HG03342 (cell line): ENCODE data around the gene DCN.

ENCODE experiments used
- ATAC-seq: cut with Tn5 transposase; IDR thresholded peaks from one replicate; pipeline ENCODE4 v1.9.1; 2021; ENCODE audit warnings: mild to moderate bottlenecking, moderate library complexity; ENCODE audit not compliant: unreplicated experiment

DCN gene

DNA sequence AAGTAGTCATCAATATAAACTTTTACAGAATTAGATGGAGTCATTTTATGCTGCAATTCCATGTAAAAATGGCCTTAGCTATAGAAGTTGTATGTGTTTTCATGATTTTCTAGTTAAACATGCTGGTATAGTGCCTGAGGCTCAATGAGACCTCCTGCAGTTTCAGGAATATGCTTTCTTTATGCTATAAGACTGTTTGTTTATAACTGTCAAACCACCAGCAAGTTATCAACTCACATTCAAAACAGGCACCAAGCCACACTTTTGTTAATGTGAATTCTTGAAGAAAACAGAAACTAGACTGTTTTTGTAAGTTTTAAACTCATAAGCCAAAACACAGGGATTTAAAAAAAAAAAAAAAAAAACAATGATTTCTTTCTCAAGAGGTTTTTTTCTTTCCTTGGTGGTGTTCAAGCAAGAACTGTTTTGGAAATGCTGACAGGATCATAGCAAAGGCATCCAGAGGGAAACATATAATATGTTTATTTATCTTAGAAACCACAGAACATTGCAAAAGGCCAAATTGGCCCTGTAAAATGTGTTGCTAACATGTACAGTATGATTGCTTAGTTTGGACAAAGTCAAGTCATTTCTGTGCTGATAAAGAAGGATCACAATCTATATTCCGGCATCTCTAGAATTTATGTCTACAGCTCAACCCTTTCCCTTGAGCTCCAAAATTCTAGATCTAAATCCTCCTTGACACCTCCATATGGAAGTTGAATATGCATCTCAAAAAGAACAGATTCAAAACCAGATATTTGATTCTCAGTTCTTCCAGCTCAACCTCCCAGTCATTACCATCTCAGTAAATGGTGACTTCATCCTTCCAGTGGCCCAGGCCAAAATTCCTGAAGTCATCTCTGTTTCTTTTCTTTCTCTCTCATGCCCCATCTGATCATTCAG, 42.3 kb downstream of the DCN start:
- ATAC-seq = no peak

DNA sequence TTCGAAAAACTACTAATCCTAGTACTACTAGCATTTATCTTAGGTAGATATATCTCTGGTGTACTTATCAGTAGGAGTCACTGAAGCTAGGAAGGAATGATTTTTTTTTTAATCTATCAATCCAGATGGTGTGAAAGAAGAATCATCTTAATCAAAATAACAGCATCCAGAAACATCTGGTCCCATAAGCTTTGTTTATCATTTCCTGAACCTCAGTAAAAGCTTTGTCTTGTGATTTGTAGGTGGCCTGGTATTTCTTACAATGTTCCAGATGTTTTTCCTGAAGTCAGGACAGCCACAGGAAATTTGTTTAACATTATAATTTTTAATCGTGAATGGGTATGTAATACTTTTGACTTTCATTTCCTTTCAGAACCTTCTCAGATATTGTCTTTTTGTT, 43.3 kb downstream of the DCN start:
- no peak for ATAC-seq

DNA sequence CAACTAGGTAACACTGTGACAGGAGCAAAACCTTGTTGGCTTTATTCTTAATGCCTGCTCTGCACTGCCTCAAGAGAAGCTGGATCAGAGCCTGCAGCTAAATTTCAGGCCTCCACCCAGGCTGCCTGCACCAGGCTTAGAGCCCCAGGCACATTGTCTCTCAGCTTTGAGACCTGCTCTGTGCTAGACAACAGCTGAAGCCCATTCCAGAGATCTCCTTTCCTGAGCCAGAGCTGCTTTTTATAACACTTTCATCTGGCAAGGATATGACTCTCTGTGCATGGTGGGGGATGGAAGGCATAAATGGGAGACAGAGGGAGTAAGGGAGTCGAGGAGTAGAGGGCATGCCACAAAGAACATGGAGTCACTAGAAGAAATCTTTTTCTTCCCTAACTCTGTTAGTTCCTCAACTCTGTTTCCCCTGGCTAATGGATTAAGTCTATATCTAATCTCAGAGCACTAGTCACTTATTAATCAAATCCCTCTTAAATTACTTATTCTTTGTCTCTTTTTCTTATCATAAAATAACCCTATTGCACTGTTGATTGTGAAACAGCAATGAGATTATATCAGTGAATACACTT, 44.2 kb downstream of the DCN start:
- no peak for ATAC-seq

DNA sequence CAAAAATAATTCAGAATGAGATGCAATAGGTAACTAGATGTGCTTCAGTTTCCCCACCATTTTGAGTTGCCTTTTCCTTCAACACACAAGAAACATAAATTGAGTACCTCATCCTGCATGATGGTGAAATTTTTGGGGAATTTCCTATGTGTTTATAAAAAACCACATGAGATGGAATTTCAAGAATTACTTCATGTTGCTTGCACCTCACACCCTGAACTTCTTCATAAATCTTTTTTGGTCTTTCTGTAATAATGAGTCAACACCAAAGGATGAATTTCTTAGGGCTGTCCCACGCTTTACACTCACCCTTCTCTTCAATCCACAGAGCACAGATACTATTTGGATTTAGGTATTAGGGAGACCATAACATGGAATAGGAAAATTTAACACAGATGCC, 48.7 kb downstream of the DCN start:
- ATAC-seq = no peak

DNA sequence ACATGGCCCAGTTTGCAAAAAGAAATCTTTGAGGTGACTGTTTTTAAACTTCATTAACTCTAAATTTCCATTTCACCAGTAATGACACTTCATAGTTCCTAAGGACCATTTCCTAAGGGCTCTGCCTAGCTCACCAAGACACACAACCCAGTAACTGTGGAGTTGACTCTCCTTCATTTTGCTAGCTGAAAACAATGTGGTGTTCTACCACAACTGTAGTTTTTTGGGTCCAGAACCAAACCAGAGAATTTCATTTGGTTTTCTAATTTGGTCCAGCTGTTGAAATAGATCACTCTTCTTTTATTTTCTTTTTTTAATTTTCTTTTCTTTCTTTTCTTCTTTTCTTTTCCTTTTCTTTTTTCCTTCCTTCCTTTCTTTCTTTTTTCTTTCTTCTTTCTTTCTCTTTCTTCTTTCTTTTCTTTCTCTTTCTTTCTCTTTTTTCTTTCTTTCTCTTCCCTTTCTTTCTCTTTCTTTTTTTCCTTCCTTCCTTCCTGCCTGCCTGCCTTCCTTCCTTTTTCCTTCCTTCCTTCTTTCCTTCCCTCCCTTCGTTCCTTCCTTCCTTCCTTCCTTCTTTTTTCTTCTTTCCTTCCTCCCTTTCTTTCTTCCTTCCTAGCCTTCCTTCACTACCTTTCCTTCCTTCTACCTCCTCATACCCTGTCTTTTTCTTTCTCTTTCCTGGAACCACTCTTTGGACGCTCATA, 52.8 kb downstream of the DCN start:
- ATAC-seq = no peak

DNA sequence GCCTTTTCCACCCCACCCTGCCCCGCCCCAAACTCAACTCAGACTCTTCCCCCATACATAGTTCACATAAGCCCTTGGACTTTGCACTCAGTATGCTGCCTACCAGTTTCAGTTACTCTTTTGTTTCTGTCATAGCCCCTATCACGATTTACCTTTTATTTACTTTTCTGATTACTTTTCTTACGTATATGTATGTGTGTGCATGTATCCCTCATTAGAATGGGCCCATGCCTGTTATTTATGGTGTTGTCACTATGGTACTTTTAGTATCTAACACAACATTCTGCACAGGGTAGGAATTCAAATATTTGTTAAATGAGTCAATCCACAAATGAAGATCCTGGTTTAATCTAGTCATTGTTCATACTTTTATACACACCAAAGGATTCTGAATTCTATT, 54.9 kb downstream of the DCN start:
- ATAC-seq = no peak

DNA sequence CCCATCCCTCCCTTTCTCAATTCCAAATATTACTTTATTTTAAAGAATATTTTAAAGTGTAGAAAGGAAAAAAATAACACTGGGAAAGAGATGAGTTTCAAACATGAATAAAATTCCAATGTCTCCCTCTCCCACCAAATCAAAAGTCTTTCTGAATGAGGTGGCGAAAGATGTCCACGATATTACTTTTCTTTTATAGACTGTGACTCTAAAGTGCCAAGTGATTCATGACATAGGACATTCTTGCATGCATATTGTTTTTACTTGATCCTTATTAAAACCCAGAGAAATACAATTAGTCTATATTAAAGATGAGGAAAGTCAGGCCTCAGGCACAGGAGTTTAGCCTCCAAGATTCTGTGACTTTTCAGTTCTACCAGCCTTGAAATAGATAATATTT, 55.3 kb downstream of the DCN start:
- no peak for ATAC-seq

DNA sequence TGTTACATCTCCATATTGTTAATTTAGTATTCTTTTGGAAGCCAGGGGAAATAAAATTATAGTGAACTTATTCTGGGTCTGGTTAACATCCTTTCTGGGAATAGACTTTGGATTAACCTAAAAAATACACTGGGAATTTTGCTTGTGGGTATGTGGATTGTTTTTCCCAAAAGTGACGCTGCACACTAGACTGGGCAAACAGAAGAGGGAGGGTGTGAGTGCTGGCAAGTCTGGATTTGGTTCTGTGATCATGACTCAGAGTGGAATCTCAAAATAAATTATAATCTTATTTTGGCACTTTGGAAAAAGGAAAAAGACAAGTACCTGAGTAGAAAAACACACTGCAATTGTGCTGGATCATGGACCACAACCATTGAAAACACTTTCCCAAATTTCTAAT, 56.1 kb downstream of the DCN start:
- no peak for ATAC-seq

DNA sequence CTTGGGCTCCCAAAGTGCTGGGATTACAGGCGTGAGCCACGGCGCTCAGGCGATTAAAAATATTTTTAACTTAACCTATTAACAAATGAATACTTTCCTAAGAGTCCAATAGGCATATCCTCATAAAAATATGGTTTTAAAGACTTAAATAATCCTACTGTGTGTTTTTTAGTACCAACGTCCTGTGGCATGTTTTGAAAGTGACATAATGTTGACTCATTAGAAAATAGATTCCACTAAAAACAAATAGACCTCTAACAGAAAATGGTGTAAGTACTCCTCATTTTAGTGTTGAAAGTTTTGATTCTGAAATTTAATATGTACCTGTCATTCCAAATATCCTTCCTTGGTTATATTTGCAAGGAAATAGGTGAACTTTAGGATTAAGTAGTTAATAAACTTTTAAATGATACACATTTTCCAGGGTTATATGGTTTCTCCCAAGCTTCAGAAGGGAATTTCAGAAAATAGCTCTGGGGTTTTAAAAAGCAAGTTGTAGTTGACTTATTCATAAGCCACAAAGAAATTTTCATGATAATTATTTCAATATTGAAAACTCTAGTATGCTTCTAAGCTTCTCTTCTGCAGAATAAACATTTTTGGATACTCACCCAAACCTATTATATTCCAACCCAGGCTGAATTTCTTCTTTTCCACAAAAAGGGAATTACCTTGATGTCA, 59.2 kb downstream of the DCN start:
- ATAC-seq = no peak

DNA sequence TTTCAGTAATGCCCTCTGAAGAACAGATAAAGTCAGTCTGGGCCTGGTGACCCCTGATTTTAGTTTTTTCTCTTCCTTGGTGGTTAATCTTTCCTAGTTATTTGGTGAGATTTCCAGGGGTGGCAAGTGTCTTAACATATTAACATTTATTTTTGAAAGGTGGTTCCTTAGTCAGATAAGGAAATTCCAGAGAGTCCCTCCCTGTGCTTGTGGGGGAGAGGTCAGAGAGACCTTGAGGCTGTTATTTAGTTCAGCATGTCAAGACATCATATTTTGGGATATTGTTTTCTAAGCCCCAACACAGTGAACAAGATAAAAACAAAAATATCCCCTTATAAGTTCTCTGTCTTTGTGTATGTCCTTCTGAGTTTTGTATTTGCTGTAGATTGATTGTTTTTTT, 61.8 kb downstream of the DCN start:
- ATAC-seq = no peak

DNA sequence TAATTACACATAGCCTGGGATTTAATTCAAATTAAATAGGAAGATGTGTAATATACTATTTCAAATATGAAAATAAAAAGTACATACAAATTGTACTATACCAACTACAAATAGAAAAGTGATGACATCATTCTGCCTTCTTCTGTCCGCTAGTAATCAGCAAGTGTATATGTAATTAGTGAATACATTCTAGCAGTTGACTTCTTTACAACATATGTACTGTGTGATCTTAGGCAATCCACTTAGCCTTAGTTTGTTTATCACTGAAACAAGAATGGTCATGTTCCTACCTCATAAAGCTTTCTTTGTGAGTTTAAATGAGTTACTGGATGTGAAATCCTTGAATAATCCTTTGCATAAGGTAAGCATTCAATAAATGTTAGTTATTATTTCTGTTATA, 63.5 kb downstream of the DCN start:
- no peak for ATAC-seq

DNA sequence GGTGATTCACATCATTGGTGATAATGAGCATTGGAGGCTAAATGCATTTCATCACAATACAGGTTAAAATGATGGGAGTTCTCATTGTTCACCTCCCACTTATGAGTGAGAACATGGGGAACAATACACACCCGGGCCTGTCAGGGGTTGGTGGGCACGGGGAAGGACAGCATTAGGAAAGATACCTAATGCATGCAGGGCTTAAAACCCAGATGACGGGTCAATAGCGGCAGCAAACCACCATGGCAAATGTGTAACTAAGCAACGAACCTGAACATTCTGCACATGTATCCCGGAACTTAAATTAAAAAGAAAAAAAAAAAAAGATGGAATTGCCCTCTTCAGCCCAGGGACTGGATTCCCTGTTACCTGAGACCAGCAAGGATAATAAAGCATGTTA, 69.0 kb downstream of the DCN start:
- no peak for ATAC-seq

DNA sequence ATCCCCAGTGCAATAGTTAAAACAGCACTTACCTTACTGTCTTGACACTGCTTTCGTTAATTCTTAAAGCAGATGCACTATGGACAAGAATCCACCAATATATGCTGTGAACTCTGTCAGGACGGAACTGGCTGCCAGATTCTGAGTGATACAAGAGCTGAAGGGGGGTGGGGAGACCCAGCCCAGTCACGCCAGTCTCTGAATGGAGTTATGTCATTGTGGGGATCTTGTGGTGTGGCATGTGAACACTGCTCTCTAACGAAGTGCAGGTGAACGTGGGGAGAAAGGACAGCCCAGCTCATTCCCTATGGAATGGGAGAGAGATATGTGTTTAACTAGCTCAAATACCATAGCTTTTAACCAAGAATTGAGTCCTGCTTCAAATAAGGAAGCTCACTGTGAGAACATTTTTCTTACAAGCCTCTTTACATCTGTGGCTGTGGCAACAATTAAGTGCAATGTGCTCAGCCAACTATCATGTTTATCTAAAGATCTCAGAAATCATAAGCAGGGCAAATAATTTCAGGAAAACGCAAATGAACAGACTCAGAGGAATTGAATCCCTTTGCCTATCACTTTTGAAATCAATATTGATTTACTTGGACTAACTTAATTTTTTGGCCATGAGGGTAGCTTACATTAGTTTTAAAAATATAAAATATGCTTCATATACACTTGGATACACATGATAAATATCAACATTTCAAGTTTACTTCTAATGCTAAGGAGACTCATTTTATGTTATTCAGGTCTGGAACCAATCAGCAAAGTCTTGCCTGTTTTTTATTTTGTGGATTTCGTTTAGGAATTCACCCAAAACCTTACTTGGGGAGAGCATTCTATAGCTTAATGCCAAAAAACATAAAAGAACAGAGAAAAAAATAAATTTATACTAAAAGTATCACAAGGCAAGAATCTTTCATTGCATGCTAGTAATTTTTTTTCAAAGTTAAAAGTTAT, 71.0 kb downstream of the DCN start, which contains the start of gene LUM:
LUM (minus strand) TSS at position 129 of the 960 bp plus-strand sequence. CDS start 2,515 bp downstream, outside the sequence.
- ATAC-seq = no peak

DNA sequence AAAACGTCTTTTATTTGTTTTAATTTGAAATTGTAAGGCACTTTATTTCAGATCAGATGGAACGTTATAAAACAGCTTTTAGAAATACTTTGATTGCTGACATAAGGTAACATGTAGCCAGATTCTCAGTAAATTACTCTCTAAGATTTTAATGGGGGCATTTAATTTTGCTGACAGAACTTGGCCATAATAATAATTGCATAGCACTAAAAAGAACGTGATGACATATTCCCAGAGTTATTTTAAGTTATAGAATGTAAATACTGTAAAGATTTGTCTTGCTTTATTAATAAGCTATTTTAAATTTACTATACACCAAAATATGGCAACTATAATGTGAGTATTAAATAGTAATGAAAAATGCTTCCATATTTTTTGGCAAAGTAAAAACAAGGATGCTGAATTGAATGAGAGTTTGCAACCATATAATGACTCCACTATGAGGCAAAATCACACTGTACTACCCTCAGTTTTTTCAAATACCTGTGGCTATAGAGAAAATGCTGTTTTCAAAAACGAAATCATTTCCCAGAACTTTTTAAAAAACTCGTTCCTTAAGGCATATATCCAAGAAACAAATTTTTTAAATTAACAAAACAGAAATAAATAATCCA, 72.2 kb downstream of the DCN start:
- no peak for ATAC-seq

DNA sequence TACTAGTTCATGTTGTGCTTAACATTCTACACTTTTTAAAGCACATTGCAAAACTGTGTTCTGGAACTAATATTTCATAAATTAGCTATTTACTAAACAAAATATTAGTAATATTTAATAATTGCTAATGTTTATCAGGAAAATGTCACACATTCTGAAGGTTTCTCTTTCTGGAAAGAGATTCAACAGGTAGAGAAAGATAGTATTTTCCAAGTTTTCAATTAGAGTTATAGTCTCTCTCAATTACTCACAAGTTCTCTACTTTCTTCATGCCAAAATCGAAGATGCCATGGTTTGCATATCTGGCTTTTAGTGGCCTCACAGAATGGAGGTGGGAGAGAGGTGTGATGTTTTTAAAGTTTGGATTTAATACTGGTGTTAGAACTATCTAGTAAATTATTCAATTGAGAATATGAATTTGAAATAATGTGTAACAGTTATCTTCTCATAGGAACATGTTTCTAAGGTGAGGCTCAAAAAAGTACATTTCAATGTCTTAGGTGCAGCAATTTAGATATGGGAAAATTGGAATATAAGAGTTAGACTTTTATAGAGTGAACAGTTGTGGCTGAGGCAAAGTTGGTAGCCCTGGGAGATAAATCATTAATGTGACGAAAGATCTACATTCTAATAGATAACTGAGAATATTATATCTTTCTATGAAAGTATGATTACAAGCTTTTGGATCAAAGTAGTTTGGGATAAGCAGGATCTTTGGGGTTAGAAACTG, 72.9 kb downstream of the DCN start:
- ATAC-seq = no peak

DNA sequence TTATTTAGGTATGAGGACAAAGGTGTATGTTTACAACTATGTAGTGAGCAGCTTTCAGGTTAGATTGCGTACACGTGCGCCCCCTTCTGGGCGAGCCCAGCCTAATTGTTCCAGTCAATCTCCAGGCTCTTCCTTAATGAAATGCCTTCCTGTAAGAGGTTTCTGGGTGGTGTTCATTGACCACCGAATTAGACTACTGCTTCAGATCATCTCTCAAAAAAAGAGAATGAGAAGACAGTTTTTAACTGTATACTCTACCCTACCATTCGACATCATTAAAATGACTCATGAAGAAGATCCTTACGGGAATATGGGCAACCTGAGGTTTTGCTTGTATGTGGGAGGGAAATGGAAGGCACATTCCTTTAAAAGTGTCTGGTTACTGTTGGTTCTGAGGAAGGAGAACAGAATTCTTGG, 73.5 kb downstream of the DCN start:
- peak; percentile 83 for ATAC-seq

DNA sequence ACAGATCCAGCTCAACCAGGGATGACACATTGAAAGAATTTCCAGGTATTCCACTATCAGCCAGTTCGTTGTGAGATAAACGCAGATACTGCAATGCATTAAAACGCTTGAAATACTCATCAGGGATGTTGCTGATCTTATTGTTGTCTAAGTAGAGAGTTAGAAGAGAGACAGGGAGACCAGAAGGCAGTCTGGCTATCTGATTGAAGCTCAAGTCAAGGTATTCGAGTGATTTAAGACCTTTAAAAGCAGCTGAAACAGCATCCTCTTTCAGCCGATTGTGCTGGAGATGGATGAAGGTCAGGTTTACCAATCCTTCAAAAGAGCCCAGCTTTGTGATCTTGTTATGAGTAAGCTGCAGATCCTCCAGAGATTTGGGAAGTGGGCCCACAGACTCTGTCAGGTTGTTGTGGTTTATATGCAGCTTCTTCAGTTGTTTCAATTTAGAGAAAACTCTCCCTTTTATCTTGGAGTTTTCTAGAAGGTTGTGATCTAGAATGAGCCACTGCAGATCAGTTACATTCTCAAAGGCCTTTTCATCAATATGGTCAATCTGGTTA, 74.3 kb downstream of the DCN start:
- ATAC-seq = no peak

DNA sequence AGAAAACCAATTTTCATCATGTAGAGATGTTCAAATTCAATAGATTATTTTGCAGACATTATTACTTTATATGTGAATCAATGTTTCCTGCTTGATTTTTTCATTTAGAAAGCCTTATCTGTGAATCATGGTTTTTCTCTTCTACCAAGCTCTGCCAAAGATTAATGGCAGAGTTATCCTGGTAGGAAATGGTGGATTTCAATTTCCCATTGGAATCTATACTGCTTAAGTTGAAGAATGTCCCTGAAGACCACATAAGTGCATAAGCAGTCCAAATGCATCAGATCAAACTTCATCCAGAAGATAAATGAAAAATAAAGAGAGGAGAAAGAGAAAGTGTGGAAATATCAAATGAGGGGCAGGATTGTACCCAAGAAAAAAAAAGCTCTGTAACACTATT, 76.3 kb downstream of the DCN start:
- no peak for ATAC-seq

DNA sequence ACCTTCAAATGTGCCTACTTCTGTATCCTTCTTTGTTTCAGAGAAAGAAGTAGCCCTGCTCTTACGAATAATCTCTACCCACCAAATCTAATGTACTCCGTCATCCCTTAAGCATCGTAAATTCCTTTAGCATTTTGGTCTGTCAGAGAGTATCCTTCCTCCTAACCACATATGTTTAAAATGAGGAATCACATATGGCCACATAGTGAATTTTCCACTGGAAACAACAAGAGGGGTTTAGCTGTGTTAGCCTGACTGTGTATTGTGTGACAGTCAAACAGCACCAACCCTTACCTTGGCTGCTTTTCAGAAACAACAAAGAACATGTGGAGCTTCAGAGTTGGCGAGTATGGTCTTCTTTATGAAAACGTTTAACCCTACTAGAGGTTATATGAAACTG, 76.8 kb downstream of the DCN start:
- no peak for ATAC-seq
